NCI-H2171 (cell line): ENCODE measurements around the gene SHOC2.

Source experiments
- DNase-seq: peaks from one replicate; lab custom pipeline; 2025; lab: John Stamatoyannopoulos, UW

Gene SHOC2

GRCh38 chr10:110985497-110986275 lies 66.3 kb downstream of the SHOC2 start:
- no peak for DNase-seq

- no peak for DNase-seq
Observed at GRCh38 chr10:110989016-110989415, 69.6 kb downstream of the SHOC2 start.

DNA sequence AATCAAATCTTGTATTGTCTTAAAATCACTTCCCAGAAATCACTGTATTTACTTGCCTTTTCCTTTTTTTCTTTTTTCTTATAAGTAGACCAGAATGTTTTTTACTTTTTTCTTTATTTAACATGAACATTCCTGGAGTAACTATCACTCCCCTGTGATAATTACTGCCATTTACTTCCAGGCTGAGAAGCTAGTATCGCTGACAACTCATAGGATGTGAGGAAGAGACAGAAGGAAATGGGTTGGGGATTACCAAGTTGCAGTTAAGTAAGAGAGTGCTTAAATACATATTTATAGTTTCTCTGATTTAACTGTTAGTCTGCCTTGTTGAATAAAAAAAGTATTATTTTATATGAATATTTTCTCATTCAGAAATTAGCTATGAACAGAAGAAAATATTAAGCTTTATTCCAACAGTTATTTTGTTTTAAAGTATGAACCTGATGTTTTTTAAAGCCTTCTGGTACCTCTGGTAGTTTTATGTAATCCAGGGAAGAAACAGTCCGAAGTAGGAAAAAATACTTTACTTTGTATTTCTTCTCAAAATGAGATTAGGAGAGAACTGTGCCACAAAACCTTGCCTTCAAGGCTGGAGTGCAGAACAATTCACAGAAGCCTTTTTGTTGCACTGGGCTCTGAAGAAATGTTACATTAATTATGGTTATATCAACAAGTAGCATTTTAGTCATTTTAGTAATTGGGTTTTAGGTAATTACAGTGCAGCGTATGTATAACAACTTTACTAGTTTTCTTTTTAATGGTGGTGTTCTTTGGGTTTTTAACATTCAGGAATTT lies 72.8 kb downstream of the SHOC2 start:
- no peak for DNase-seq

- no peak for DNase-seq
Observed at GRCh38 chr10:110993024-110993693, 73.8 kb downstream of the SHOC2 start.

DNA sequence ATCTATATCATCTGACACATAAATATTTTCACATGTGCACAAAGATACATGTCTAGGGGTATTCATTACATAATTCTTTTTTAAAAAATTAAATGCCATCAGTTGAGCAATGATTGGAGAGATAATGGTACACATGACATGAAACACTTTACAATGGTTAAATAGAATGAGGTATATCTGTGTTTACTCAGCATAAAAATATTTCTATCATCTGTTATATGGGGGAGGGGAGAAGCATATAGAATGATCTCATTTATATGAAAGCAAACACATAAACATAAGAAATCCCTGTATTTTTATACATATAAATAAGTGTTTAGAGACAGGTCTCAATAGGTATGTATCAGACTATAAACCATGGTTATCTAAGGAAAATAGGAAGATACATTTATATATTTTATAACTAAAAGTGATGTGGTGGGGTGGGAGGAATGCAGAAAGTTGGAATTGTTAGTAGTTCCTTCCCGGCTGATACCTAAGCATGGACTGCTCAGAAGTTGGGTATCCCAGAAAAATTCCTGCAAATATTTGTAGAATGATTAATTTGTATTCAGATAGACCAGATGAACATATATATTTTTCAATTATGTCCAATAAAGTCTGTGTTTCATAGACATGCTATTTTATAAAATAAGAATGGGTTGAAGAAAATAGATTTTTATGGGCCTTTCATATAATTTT lies 75.1 kb downstream of the SHOC2 start:
- no peak for DNase-seq

DNA sequence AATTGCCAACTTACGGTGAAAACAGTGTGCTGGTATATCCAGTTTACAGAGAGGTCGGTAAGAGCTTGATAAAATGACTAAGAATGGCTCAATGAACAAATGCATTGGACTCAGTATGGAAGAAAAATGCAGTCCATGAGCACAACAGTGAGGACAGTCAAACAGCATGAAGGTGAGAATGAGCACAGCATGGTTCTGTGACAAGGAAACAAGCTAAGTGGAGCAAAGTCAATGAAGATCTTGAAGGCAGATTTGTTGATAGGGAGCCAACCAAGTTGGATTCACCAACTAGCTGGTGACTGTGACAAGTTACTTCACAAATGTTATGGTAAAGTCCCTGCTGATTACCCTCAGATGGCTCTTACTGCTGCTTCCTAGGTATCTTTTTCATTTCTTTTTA lies 75.9 kb downstream of the SHOC2 start:
- DNase-seq = no peak

DNA sequence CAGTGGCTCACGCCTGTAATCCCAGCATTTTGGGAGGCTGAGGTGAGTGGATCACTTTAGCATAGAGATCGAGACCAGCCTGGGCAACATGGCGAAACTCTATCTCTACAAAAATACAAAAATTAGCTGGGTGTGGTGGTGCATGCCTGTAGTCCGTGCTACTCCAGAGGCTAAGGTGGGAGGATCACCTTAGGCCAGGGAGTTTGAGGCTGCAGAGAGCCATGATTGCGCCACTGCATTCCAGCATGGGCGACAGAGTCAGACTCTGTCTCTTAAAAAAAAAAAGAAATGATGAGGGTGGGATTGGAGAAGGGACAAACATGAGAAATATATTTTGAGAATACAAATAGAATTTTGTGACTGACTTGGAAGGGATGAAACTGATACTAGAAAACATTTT lies 76.9 kb downstream of the SHOC2 start:
- DNase-seq = no peak

DNA sequence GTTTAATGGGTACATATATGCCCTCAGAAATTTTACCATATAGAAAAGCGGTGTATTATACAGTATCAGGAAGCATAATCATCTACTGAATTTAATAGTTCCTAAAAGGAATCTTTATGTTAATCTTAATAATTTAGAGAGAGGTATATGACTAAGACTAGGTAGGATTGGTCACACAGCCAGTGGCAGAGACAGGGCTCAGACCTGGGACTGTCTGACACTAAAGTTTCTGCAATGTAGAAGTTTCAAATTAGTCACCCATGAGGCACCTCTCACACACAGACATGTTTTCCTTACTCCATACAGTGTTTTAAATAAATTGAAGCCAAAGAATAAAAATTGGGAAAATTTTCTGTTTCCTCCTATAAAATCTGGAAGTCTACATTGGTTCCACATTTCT lies 84.6 kb downstream of the SHOC2 start:
- DNase-seq = no peak

- DNase-seq = no peak
Observed at GRCh38 chr10:111007486-111007885, 88.1 kb downstream of the SHOC2 start.

DNA sequence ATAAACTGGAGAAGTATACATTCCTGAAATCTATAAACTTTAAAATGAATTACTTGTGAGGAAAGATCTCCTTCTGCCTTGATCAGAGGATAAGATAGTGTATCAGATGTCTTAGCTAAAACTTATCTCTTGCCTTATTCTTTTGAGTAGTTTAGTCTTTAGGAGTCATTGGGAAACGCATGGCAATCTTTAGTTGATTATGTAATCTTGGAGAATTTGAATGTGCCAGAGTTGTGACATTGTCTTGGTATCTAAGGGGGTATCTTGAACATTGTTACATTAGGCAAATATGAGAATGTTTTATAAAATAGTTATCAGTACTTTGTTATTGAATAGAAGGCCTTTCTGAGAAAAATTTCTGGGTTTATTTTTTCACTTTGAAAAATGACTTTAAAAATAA lies 95.8 kb downstream of the SHOC2 start:
- DNase-seq = no peak

DNA sequence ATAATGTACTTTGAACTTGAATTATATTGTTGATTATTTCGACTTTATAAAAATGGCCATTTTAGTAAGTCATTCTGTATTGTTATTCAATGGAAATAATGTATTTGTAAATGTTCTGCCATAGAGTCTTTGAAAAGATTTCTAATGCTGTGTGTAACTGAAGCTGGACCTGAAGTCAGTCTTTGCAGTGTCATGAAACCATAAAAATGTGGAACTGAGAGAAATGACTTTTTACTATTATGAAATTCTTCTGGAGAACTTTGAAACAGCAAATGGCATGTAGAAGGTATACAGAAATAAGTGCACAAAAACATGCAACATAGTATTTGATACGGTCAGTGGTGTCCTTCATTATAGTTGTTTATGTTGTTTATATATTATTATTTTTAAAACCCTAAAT lies 97.7 kb downstream of the SHOC2 start:
- no peak for DNase-seq

DNA sequence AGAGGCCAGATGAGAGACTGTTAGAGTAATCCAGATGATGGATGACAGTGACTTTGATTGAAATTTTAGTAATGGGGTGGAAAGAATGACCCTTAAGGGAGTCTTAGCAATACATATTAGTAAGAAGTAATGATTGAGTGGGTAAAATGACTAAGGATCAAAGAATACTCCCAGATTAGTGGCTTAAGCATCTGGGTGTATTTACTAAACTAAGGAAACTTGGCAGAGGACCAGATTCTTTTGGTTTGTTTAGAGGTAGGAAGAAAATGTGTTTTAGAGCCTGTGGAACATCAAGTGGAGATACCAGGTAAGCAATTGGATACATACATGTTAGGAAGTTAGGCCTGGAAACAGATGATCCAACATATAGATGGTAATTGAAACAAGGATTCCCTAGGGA lies 98.6 kb downstream of the SHOC2 start:
- DNase-seq = no peak

GRCh38 chr10:111023060-111023459 lies 103.7 kb downstream of the SHOC2 start:
- no peak for DNase-seq

GRCh38 chr10:111030042-111030750 lies 110.8 kb downstream of the SHOC2 start:
- no peak for DNase-seq

DNA sequence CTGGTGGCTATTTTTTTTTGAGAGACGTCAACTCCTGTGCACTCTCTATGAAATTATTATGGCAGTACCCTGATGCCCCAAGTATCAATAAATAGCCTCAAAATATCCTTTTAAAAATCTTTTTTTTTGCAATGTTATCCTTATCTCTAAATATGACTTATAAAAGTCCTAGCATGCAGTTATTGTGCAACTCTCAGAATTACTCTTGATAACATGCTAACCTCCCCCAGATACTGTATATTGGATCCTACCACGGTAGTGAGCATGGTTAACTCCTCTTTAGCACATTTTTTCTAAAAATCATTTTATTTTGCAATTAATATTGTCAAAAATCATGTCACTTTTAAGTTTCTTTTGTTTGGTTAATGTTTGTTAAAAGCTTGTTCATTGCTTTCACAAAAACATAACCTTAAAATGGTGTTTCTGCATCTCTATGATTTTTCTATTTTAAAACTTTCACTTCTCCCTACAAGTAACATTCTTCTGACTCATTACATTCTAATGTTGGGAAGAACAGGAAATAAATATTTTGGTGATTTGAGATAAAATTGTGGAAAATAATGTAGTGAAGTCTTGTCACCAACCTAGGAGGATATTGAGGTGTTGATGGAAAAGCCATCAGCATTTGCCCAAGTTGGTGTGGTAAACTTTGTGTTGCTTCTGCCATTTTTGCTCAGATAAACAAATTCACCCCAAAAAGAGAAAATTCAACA lies 115.3 kb downstream of the SHOC2 start:
- DNase-seq = no peak

DNA sequence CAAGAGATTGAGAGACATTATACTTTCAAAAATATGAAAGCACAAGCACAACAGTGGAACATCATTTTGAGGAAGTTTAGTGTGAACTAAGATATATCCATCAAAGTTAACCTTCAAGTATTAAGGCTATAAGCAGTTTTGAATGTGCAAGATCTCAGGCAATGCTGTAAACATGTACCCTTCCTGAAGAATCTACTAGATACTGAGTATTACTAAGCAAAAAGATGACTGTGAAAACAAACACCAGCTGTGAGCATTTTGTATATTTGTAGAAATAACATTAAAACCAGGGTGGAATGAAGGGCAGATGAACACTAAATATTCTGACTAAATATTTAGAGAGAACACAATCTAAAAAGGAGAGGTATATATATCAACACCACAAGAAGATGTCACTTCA lies 116.1 kb downstream of the SHOC2 start:
- DNase-seq = no peak

GRCh38 chr10:111037858-111038257 lies 118.5 kb downstream of the SHOC2 start:
- no peak for DNase-seq

GRCh38 chr10:111039522-111039921 lies 120.1 kb downstream of the SHOC2 start:
- DNase-seq = no peak

GRCh38 chr10:111057006-111057405 lies 137.6 kb downstream of the SHOC2 start:
- no peak for DNase-seq
